Fibroblast of mammary gland (primary cell): ENCODE data around the gene BCL2.

Experiments used
- DNase-seq: peaks from one replicate; pipeline ENCODE4 v3.0.0-alpha.2; 2010; ENCODE audit warnings: low read depth
- H3K4me3 ChIP-seq: 2 replicates; pipeline ENCODE4 v1.5.1; 2011; ENCODE audit warnings: low read depth, mild to moderate bottlenecking, low read length, moderate library complexity; ENCODE audit not compliant: control insufficient read depth
- CTCF ChIP-seq: conservative IDR thresholded peaks from 2 replicates; pipeline ENCODE4 v1.5.1; 2011; ENCODE audit warnings: low read depth, low read length, inconsistent platforms; ENCODE audit not compliant: control insufficient read depth, insufficient read depth

The BCL2 gene

GRCh38 chr18:63210521-63210920 is 109.0 kb downstream of the BCL2 start:
- no peak for DNase-seq
- no peak overlapping the region for H3K4me3 ChIP-seq
- TF ChIP-seq CTCF: no peak

GRCh38 chr18:63208676-63209075 is 110.9 kb downstream of the BCL2 start:
- DNase-seq: no peak
- TF ChIP-seq CTCF: no peak
- H3K4me3 ChIP-seq: no peak overlapping the region

- H3K4me3 ChIP-seq: no peak overlapping the region
- TF ChIP-seq CTCF: no peak
Measured at GRCh38 chr18:63207835-63208234, 111.7 kb downstream of the BCL2 start.

GRCh38 chr18:63207143-63207790 is 112.3 kb downstream of the BCL2 start:
- no peak overlapping the region for H3K4me3 ChIP-seq
- DNase-seq: no peak
- no peak for TF ChIP-seq CTCF

More at GRCh38 chr18:63207835-63208234, 111.7 kb downstream of the BCL2 start:
- DNase-seq: no peak

GRCh38 chr18:63206433-63207142 is 113.0 kb downstream of the BCL2 start:
- DNase-seq: no peak
- TF ChIP-seq CTCF: no peak
- no peak overlapping the region for H3K4me3 ChIP-seq

GRCh38 chr18:63205791-63206252 is 113.7 kb downstream of the BCL2 start:
- TF ChIP-seq CTCF: no peak
- DNase-seq: no peak
- H3K4me3 ChIP-seq: no peak overlapping the region
